Osteocyte (in vitro differentiated cells): ENCODE measurements around the gene TTC28. TPM values are rescaled to one million over a fixed set of nuclear protein-coding genes. Genes with fewer than 3 reads are reported as not detected.
"Not testable (repeated sequence)": the region's sequence is repeated elsewhere in the genome, so short reads cannot be mapped to it uniquely, and the experiment has no call there.

ENCODE experiments used
- DNase-seq: peaks from one replicate; pipeline ENCODE4 v3.0.0; 2021; ENCODE audit warnings: mixed read lengths; ENCODE audit not compliant: unreplicated experiment; ENCODE audit errors: extremely low spot score
- H3K27ac Mint-ChIP-seq: one replicate; pipeline ENCODE4 v1.8.0; 2021; ENCODE audit warnings: mild to moderate bottlenecking, mixed read lengths; ENCODE audit not compliant: unreplicated experiment
- H3K27me3 Mint-ChIP-seq: one replicate; pipeline ENCODE4 v1.8.0; 2021; ENCODE audit warnings: mixed read lengths; ENCODE audit not compliant: unreplicated experiment
- H3K36me3 Mint-ChIP-seq: one replicate; pipeline ENCODE4 v1.8.0; 2021; ENCODE audit warnings: mixed read lengths; ENCODE audit not compliant: unreplicated experiment
- H3K4me1 Mint-ChIP-seq: one replicate; pipeline ENCODE4 v1.8.0; 2021; ENCODE audit warnings: mixed read lengths; ENCODE audit not compliant: unreplicated experiment
- H3K4me3 Mint-ChIP-seq: one replicate; pipeline ENCODE4 v1.8.0; 2021; ENCODE audit warnings: mild to moderate bottlenecking, moderate library complexity, mixed read lengths; ENCODE audit not compliant: unreplicated experiment
- H3K9me3 Mint-ChIP-seq: one replicate; pipeline ENCODE4 v1.8.0; 2021; ENCODE audit warnings: mixed read lengths; ENCODE audit not compliant: unreplicated experiment
- CTCF ChIP-seq: fragments of 200-600 bp; sonication (generic); IDR thresholded peaks from 2 replicates; pipeline ENCODE4 v1.5.0; 2021; ENCODE audit warnings: antibody characterized with exemption, mild to moderate bottlenecking, moderate library complexity
- total RNA-seq: library from RNA; stranded (reverse); gene quantifications from 2 replicates; pipeline ENCODE4 v1.2.1, GENCODE V29; 2021

The TTC28 gene
- total RNA-seq, 1 donor from 2014 or later, result 70.3 TPM

- TF ChIP-seq CTCF, result no peak
- peaks cover 19% of the 10 kb centered on the region for H3K36me3 Mint-ChIP-seq
- no peak overlapping the region for H3K27ac Mint-ChIP-seq
- no peak for DNase-seq
- H3K9me3 Mint-ChIP-seq, result no peaks in the 10 kb centered on the region
- H3K27me3 Mint-ChIP-seq, result no peaks in the 10 kb centered on the region
- H3K4me3 Mint-ChIP-seq, result no peak overlapping the region
- H3K4me1 Mint-ChIP-seq, result peaks cover 2% of the 10 kb centered on the region
These were observed 51.8 kb downstream of the TTC28 start for GRCh38 chr22:28627791-28628190.

- TF ChIP-seq CTCF, result no peak
- Mint-ChIP-seq H3K27me3 (no peaks in the 10 kb centered on the region), H3K4me1 (peaks cover 2% of the 10 kb centered on the region), H3K9me3 (no peaks in the 10 kb centered on the region), H3K27ac (no peak overlapping the region), H3K4me3 (no peak overlapping the region), H3K36me3 (peaks cover 13% of the 10 kb centered on the region)
- DNase-seq, result no peak
These were observed 59.3 kb downstream of the TTC28 start for GRCh38 chr22:28620244-28620922.

- no peaks in the 10 kb centered on the region for H3K9me3 Mint-ChIP-seq
- H3K4me3 Mint-ChIP-seq, result no peak overlapping the region
- peaks cover 13% of the 10 kb centered on the region for H3K36me3 Mint-ChIP-seq
- no peak overlapping the region for H3K27ac Mint-ChIP-seq
- DNase-seq, result no peak
- no peaks in the 10 kb centered on the region for H3K27me3 Mint-ChIP-seq
- no peak for TF ChIP-seq CTCF
- H3K4me1 Mint-ChIP-seq, result peaks cover 2% of the 10 kb centered on the region
These were observed 60.4 kb downstream of the TTC28 start for GRCh38 chr22:28619236-28619635.

GRCh38 chr22:28615423-28615822 lies 64.2 kb downstream of the TTC28 start:
- DNase-seq, H3K4me3 Mint-ChIP-seq, H3K27ac Mint-ChIP-seq, H3K27me3 Mint-ChIP-seq, H3K9me3 Mint-ChIP-seq, H3K36me3 Mint-ChIP-seq, H3K4me1 Mint-ChIP-seq: not testable (repeated sequence)

GRCh38 chr22:28609921-28610320 lies 69.7 kb downstream of the TTC28 start:
- no peak for DNase-seq
- no peak overlapping the region for H3K4me3 Mint-ChIP-seq
- TF ChIP-seq CTCF, result no peak
- H3K9me3 Mint-ChIP-seq, result no peaks in the 10 kb centered on the region
- peaks cover 7% of the 10 kb centered on the region for H3K36me3 Mint-ChIP-seq
- H3K27me3 Mint-ChIP-seq, result no peaks in the 10 kb centered on the region
- no peak overlapping the region for H3K27ac Mint-ChIP-seq
- H3K4me1 Mint-ChIP-seq, result peaks cover 2% of the 10 kb centered on the region

- Mint-ChIP-seq H3K4me1 (peaks cover 2% of the 10 kb centered on the region), H3K36me3 (peaks cover 5% of the 10 kb centered on the region), H3K4me3 (no peak overlapping the region), H3K27ac (no peak overlapping the region), H3K27me3 (no peaks in the 10 kb centered on the region), H3K9me3 (no peaks in the 10 kb centered on the region)
- no peak for DNase-seq
- TF ChIP-seq CTCF, result no peak
These were observed 71.1 kb downstream of the TTC28 start for GRCh38 chr22:28608546-28608945.
